HepG2 (cell line): ENCODE measurements around the gene KCTD16.

Experiments used
- CTCF ChIP-seq: sonication (generic); formaldehyde crosslinking; IDR thresholded peaks from 2 replicates; pipeline ENCODE4 v1.5.0; 2020; ENCODE audit warnings: mild to moderate bottlenecking, missing genetic modification reagents, moderate library complexity
- FOXK2 ChIP-seq: fragments of 450-650 bp; IDR thresholded peaks from 2 replicates; pipeline ENCODE4 v1.6.1; 2016
- GPBP1L1 ChIP-seq: sonication (generic); formaldehyde crosslinking; IDR thresholded peaks from 2 replicates; pipeline ENCODE4 v1.5.0; 2020; ENCODE audit warnings: mild to moderate bottlenecking, missing genetic modification reagents
- RFX5 ChIP-seq: IDR thresholded peaks from 2 replicates; pipeline ENCODE4 v1.6.1; 2011; ENCODE audit warnings: low read depth, low read length, improper control_type of control experiment
- SP1 ChIP-seq, 2 experiments: fragments of 450-650 bp in 1 of 2; sonication (generic) in 1 of 2; formaldehyde crosslinking in 1 of 2; IDR thresholded peaks; 2 replicates each; pipeline versions ENCODE4 v1.4.0 to v1.6.1; 2016 to 2020; ENCODE audit warnings: missing genetic modification reagents in 1 of 2
- TP53 ChIP-seq: sonication (generic); formaldehyde crosslinking; conservative IDR thresholded peaks from 2 replicates; pipeline ENCODE4 v1.4.0; 2020; ENCODE audit warnings: missing genetic modification reagents
- ZBTB33 ChIP-seq: sonication (generic); formaldehyde crosslinking; IDR thresholded peaks from 2 replicates; pipeline ENCODE4 v1.4.0; 2020; ENCODE audit warnings: missing genetic modification reagents
- ZFP41 ChIP-seq: sonication (generic); formaldehyde crosslinking; IDR thresholded peaks from 2 replicates; pipeline ENCODE4 v1.4.0; 2020; ENCODE audit warnings: mild to moderate bottlenecking, missing genetic modification reagents, borderline replicate concordance
- ZNF687 ChIP-seq: sonication (generic); formaldehyde crosslinking; IDR thresholded peaks from 2 replicates; pipeline ENCODE4 v1.5.1; 2020; ENCODE audit warnings: mild to moderate bottlenecking, missing genetic modification reagents, moderate library complexity

- TF ChIP-seq CTCF (CRISPR knock-in tag) (no peak), FOXK2 (no peak), RFX5 (no peak), ZBTB33 (CRISPR knock-in tag) (no peak), ZFP41 (no peak), SP1 (IDR thresholded peaks at IDR 0.05) (no peak), SP1 (CRISPR knock-in tag; IDR thresholded peaks at IDR 0.05) (no peak), ZNF687 (CRISPR knock-in tag) (no peak), GPBP1L1 (CRISPR knock-in tag) (no peak), TP53 (CRISPR knock-in tag) (no peak)
Observed at GRCh38 chr5:144478565-144478964, 307.9 kb downstream of the KCTD16 start.
